ENCODE data around the gene ZNF783. TPM values are rescaled to one million over a fixed set of nuclear protein-coding genes. Genes with fewer than 3 reads are reported as not detected.
"Not testable (repeated sequence)": the region's sequence is repeated elsewhere in the genome, so short reads cannot be mapped to it uniquely, and the experiment has no call there.

ZNF783 gene
- total RNA-seq, 2 experiments from 2014 or later = 6.8 to 7.1 TPM

DNA sequence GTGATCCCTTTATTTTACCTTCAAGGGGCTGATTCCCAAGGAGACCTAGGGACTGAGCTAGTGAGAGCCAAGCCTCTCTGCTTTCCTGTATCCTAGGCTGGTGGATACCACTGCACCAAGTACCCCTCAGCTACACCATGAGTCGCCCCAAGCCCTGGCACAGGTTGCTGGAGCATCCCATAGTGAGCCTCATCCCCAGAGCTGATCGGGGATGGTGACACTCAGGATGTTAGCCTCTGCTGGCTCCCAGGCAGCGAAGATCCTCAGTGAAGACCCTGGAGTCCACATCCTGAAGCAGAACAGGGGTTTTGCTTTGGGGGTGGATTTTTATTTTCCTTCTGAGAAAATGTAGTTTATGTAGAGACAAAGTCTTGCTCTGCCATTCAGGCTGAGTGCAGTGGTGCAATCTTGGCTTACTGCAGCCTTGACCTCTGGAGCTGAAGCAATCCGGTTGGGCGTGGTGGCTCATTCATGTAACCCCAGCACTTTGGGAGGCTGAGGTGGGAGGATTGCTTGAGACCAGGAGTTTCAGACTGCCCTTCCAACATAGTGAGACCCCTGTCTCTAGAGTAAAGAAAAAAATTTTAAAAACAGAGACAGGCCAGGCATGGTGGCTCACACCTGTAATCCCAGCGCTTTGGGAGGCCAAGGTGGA is 35.0 kb upstream of the ZNF783 start:
- intact Hi-C loops (cut with micrococcal nuclease) = no loop called here
- Mint-ChIP-seq H3K4me3 (no peak overlapping the region), H3K36me3 (ENCODE audit: low read depth) (peaks cover 19% of the 10 kb centered on the region), H3K27ac (no peak overlapping the region), H3K4me1 (ENCODE audit: low read depth) (no peaks in the 10 kb centered on the region), H3K27me3 (ENCODE audit: low read depth) (peaks cover 4% of the 10 kb centered on the region), H3K9me3 (no peaks in the 10 kb centered on the region)
- CTCF ChIA-PET = no interaction called here
- DNase-seq = no peak

GRCh38 chr7:149228831-149229471 is 33.0 kb upstream of the ZNF783 start:
- Mint-ChIP-seq H3K27me3 (ENCODE audit: low read depth) (peaks cover 14% of the 10 kb centered on the region), H3K4me3 (no peak overlapping the region), H3K4me1 (ENCODE audit: low read depth) (no peaks in the 10 kb centered on the region), H3K27ac (no peak overlapping the region), H3K36me3 (ENCODE audit: low read depth) (peaks cover 15% of the 10 kb centered on the region), H3K9me3 (no peaks in the 10 kb centered on the region)
- DNase-seq = no peak
- intact Hi-C loops (cut with micrococcal nuclease) = no loop called here
- CTCF ChIA-PET = interaction anchor here (0.9 to 1.1 kb wide), 2 partner anchors 19 to 29 kb away, joined by 3 read pairs; no protein-coding TSS in a partner anchor

DNA sequence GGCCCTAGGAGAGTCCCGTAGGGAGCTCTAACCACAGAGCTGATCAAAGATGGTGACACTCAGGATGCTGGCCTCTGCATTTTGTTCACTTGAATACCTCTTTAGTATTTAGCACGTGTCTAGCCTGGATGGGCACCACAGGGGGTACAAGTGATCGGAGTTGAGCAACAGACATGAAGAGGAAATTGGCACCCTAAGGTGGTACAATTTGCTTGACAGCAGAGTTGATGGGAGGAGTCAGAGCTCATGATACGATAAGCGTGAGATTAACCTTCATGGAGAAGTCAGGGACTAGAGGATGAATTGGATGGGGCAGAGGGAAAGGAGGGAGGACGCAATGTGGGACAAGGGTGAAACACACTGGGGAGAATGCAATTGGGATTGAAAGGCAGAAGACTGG is 32.5 kb upstream of the ZNF783 start:
- no peaks in the 10 kb centered on the region for H3K4me1 Mint-ChIP-seq (ENCODE audit: low read depth)
- no peaks in the 10 kb centered on the region for H3K9me3 Mint-ChIP-seq
- no peak overlapping the region for H3K27ac Mint-ChIP-seq
- H3K4me3 Mint-ChIP-seq = no peak overlapping the region
- peaks cover 12% of the 10 kb centered on the region for H3K36me3 Mint-ChIP-seq (ENCODE audit: low read depth)
- intact Hi-C loops (cut with micrococcal nuclease) = no loop called here
- H3K27me3 Mint-ChIP-seq (ENCODE audit: low read depth) = peaks cover 16% of the 10 kb centered on the region
- no peak for DNase-seq
- CTCF ChIA-PET = interaction anchor here (0.9 to 1.1 kb wide), 2 partner anchors 20 to 30 kb away, joined by 3 read pairs; no protein-coding TSS in a partner anchor

GRCh38 chr7:149232362-149232761 is 29.6 kb upstream of the ZNF783 start:
- intact Hi-C loops (cut with micrococcal nuclease) = no loop called here
- Mint-ChIP-seq H3K27me3 (ENCODE audit: low read depth) (peaks cover 16% of the 10 kb centered on the region), H3K9me3 (no peaks in the 10 kb centered on the region), H3K36me3 (ENCODE audit: low read depth) (no peaks in the 10 kb centered on the region), H3K27ac (no peak overlapping the region), H3K4me3 (no peak overlapping the region), H3K4me1 (ENCODE audit: low read depth) (no peaks in the 10 kb centered on the region)
- CTCF ChIA-PET = interaction anchor here (0.7 to 0.8 kb wide), 2 partner anchors 54 to 79 kb away, joined by 3 read pairs; no protein-coding TSS in a partner anchor
- no peak for DNase-seq

GRCh38 chr7:149233655-149234204 is 28.3 kb upstream of the ZNF783 start:
- H3K9me3 Mint-ChIP-seq; H3K4me3 Mint-ChIP-seq; H3K36me3 Mint-ChIP-seq (ENCODE audit: low read depth); H3K4me1 Mint-ChIP-seq (ENCODE audit: low read depth); H3K27ac Mint-ChIP-seq; DNase-seq; CTCF ChIA-PET; intact Hi-C loops (cut with micrococcal nuclease): not testable (repeated sequence)
- H3K27me3 Mint-ChIP-seq (ENCODE audit: low read depth) = peaks cover 16% of the 10 kb centered on the region

DNA sequence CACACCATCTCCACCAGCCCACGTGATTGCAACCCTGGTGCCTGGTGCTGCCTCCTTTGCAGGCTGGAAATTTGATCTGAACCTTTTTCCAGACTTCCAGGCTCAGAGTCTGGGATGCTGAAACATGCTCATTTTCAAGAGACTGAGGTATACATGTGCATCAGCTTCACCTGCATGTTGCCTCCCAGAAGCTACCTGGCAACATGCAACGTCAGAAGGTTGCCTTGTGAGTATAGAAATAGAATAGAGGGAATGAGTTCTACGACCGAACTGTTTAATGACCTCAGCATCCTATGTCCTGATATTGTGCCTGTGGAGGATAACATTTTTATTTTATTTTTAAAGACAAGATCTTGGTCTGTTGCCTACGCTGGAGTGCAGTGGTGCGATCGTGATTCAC is 24.5 kb upstream of the ZNF783 start:
- Mint-ChIP-seq H3K4me3 (no peak overlapping the region), H3K27ac (no peak overlapping the region), H3K27me3 (ENCODE audit: low read depth) (peaks cover 12% of the 10 kb centered on the region), H3K4me1 (ENCODE audit: low read depth) (peaks cover 29% of the 10 kb centered on the region), H3K9me3 (peaks cover 2% of the 10 kb centered on the region), H3K36me3 (ENCODE audit: low read depth) (peaks cover 5% of the 10 kb centered on the region)
- intact Hi-C loops (cut with micrococcal nuclease) = no loop called here
- CTCF ChIA-PET = interaction anchor here (0.5 to 1.4 kb wide), 3 partner anchors 24 to 329 kb away, joined by 3 to 5 read pairs (median 4); partner anchors contain the start of gene ZNF783
- no peak for DNase-seq

DNA sequence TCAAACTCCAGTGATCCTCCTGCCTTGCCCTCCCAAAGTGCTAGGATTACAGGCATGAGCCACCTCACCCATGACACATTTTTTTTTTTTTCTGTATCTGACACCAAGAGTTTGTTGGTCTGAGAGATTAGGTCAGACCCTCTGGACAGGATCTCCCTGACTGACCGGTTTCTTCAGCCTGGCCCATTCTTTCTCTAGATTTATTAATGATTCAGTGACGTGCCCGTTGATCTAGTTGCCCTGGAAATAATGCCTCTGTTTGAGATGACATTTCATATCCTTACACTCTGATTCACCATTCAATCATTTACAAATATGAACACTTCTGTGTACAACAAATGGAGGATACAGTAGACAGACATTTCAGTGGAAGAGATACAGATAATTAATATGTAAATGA is 23.9 kb upstream of the ZNF783 start:
- Mint-ChIP-seq H3K27me3 (ENCODE audit: low read depth) (peaks cover 7% of the 10 kb centered on the region), H3K4me1 (ENCODE audit: low read depth) (peaks cover 35% of the 10 kb centered on the region), H3K27ac (no peak overlapping the region), H3K9me3 (peaks cover 8% of the 10 kb centered on the region), H3K4me3 (peak overlapping the region; percentile 7), H3K36me3 (ENCODE audit: low read depth) (peaks cover 10% of the 10 kb centered on the region)
- DNase-seq = no peak
- intact Hi-C loops (cut with micrococcal nuclease) = no loop called here
- CTCF ChIA-PET = interaction anchor here (0.5 to 0.6 kb wide), 2 partner anchors 74 to 329 kb away, joined by 3 to 4 read pairs; no protein-coding TSS in a partner anchor

DNA sequence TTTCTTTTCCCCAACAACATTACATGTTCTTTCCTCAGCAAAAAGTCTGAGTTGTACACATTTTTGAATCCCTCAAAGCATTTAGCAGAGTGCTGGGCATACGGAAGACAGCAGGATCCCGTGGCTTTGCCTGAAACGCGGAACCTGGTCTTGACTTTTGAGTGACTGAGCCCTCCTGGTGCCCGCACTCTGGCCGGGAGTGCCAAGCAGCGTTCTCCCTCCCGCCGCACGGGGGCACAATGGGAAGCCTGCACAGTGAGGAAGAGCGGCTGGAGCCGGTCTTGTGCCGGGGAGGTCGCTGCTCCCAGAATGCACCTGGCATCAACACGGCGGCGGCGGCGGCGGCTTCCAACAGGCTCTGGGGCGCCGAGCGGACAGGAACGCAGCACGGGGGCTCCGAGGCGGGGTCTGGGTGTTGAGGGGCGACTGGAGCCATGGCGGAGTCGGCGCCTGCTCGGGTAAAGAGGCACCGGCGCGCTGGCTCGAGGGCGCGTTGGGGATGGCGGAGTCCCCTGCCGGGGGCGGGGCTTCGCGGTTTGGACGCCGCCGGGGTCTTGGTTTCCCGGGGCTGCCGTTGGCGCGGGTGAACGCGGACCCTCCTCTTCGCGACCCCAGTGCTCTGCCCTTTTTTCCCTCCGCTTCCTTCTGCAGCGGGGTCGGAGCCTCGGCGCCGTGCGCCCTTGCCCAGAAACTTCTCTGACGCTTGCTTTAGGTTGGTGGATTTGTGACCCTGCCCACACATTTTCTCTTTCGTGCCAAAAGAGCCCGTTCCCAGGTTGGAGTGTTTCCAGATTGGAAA is 22.5 kb upstream of the ZNF783 start, which contains the start of gene ZNF212:
ZNF212 (plus strand) TSS at position 307 of the 799 bp plus-strand sequence; CDS start at position 435, 128 bp downstream.
- Mint-ChIP-seq H3K9me3 (peaks cover 8% of the 10 kb centered on the region), H3K4me1 (ENCODE audit: low read depth) (peaks cover 38% of the 10 kb centered on the region), H3K27me3 (ENCODE audit: low read depth) (no peaks in the 10 kb centered on the region), H3K4me3 (peak within 1 kb of the TSS; percentile 89), H3K36me3 (ENCODE audit: low read depth) (peaks cover 11% of the 10 kb centered on the region), H3K27ac (peak within 1 kb of the TSS; percentile 90)
- DNase-seq = peak; percentile 93
- CTCF ChIA-PET = interaction anchor here (0.8 to 0.9 kb wide), 2 partner anchors 10 to 21 kb away, joined by 3 to 5 read pairs; no protein-coding TSS in a partner anchor
- intact Hi-C loops (cut with micrococcal nuclease) = loop anchor here (1.0 to 10.0 kb wide), 9 partner anchors 9 to 545 kb away; partner anchors contain the start of genes CUL1, ZNF746 and ZNF783

DNA sequence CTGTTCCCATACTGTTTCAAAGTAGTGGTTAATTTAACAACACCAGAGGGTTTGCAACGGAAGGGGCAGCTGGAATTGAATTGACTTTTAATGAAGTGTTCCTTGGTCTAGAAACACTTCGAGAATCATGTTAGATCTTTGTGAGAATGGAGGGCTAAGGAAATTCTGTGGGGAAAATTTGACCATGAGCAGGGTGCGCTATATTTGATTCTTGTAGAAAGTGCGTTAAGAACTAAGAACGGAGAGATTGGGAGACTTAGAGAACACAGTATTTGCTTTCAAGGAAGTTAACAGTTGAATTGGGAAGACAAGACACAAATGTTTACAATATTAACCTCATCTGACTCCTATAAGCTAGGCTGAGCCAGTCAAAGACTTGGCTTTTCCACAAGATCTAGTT is 21.4 kb upstream of the ZNF783 start:
- CTCF ChIA-PET = interaction anchor here (0.9 to 1.0 kb wide), 2 partner anchors 9 to 79 kb away, joined by 3 to 5 read pairs; no protein-coding TSS in a partner anchor
- H3K27ac Mint-ChIP-seq = peak overlapping the region; percentile 90
- no peaks in the 10 kb centered on the region for H3K27me3 Mint-ChIP-seq (ENCODE audit: low read depth)
- intact Hi-C loops (cut with micrococcal nuclease) = loop anchor here (10.0 kb wide), 1 partner anchor 546 kb away; the partner anchor contains the start of gene CUL1
- H3K4me1 Mint-ChIP-seq (ENCODE audit: low read depth) = peaks cover 49% of the 10 kb centered on the region
- peak overlapping the region; percentile 89 for H3K4me3 Mint-ChIP-seq
- no peak for DNase-seq
- H3K9me3 Mint-ChIP-seq = peaks cover 8% of the 10 kb centered on the region
- H3K36me3 Mint-ChIP-seq (ENCODE audit: low read depth) = peaks cover 11% of the 10 kb centered on the region

GRCh38 chr7:149241696-149242095 is 20.3 kb upstream of the ZNF783 start:
- peaks cover 8% of the 10 kb centered on the region for H3K9me3 Mint-ChIP-seq
- H3K4me3 Mint-ChIP-seq = peak overlapping the region; percentile 15
- no peak for DNase-seq
- no peaks in the 10 kb centered on the region for H3K27me3 Mint-ChIP-seq (ENCODE audit: low read depth)
- peaks cover 57% of the 10 kb centered on the region for H3K4me1 Mint-ChIP-seq (ENCODE audit: low read depth)
- intact Hi-C loops (cut with micrococcal nuclease) = loop anchor here (10.0 kb wide), 1 partner anchor 547 kb away; the partner anchor contains the start of gene CUL1
- CTCF ChIA-PET = interaction anchor here (0.8 to 1.0 kb wide), 2 partner anchors 69 to 80 kb away, joined by 3 read pairs; no protein-coding TSS in a partner anchor
- no peak overlapping the region for H3K27ac Mint-ChIP-seq
- H3K36me3 Mint-ChIP-seq (ENCODE audit: low read depth) = peaks cover 11% of the 10 kb centered on the region

DNA sequence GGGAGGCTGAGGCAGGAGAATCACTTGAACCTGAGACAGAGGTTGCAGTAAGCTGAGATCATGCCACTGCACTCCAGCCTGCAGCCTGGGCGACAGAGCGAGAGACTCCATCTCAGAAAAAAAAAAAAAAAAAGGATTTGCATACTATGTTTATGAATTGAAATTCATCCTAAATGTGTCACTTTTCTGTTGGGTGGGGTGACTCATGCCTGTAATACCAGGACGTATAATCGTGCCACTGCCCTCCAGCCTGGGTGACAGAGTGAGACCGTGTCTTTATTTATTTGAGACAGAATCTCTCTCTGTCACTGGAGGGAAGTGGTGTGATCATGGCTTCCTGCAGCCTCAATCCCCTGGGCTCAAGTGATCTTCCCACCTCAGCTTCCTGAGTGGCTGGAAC is 16.8 kb upstream of the ZNF783 start:
- Mint-ChIP-seq H3K27ac (peak overlapping the region; percentile 91), H3K4me3 (no peak overlapping the region), H3K4me1 (ENCODE audit: low read depth) (peaks cover 75% of the 10 kb centered on the region), H3K36me3 (ENCODE audit: low read depth) (peaks cover 12% of the 10 kb centered on the region), H3K9me3 (peaks cover 8% of the 10 kb centered on the region), H3K27me3 (ENCODE audit: low read depth) (no peaks in the 10 kb centered on the region)
- intact Hi-C loops (cut with micrococcal nuclease) = loop anchor here (1.0 to 10.0 kb wide), 7 partner anchors 17 to 550 kb away; partner anchors contain the start of genes CUL1, PDIA4 and ZNF783
- CTCF ChIA-PET = interaction anchor here (1.3 kb wide), 1 partner anchor 50 kb away, joined by 7 read pairs; the partner anchor contains the start of gene ZNF282
- peak; percentile 75 for DNase-seq
